ENCODE data around the gene SLC5A6. TPM values are rescaled to one million over a fixed set of nuclear protein-coding genes. Genes with fewer than 3 reads are reported as not detected.

SLC5A6 gene
- total and polyA plus RNA-seq, 2 of the 8 experiments (the other 6 are each of a cell fraction or from before 2014, with no cell fraction given) = 118 to 183 TPM

GRCh38 chr2:27185331-27186026 lies 26.6 kb downstream of the SLC5A6 start:
- Histone ChIP-seq H3K79me2 (ENCODE audit: control insufficient read depth in 1 of 2, insufficient read depth in 2 of 2, low read length in 2 of 2) (no peaks in the 10 kb centered on the region), H3K4me2 (ENCODE audit: insufficient read depth in 1 of 2, low read depth in 2 of 2, low read length in 2 of 2) (no peak overlapping the region), H3K4ac (replicated peaks; ENCODE audit: insufficient read length, low read depth, low read length) (no peak overlapping the region), H2BK5ac (ENCODE audit: low read depth, low read length) (no peak overlapping the region), H3K4me3 (ENCODE audit: extremely low read depth in 1 of 4, insufficient read depth in 2 of 4, low read depth in 3 of 4, low read length in 4 of 4) (no peak overlapping the region), H3K18ac (ENCODE audit: extremely low read depth, low read length) (no peak overlapping the region), H3K9me3 (ENCODE audit: insufficient read depth in 2 of 2, low read depth in 1 of 2, low read length in 1 of 2) (no peaks in the 10 kb centered on the region), H3K79me1 (ENCODE audit: low read depth, low read length) (no peaks in the 10 kb centered on the region), H3K23me2 (ENCODE audit: low read depth, low read length) (no peaks in the 10 kb centered on the region), H2AFZ (ENCODE audit: low read length) (peak overlapping the region; percentile 23; the same call in 1 of the 2 replicates), H4K91ac (replicated peaks; ENCODE audit: insufficient read length, low read length) (no peak overlapping the region), H3K23ac (ENCODE audit: insufficient read length) (no peak overlapping the region), H4K20me1 (replicated peaks in 1 of 2; ENCODE audit: control insufficient read depth in 1 of 2, insufficient read depth in 2 of 2, low read length in 2 of 2) (no peaks in the 10 kb centered on the region), H2BK15ac (ENCODE audit: low read length) (no peak overlapping the region), H3K4me1 (replicated peaks in 1 of 4; ENCODE audit: control insufficient read depth in 3 of 4, insufficient read depth in 4 of 4, low read length in 3 of 4) (no peaks in the 10 kb centered on the region), H3K36me3 (ENCODE audit: control insufficient read depth in 2 of 4, insufficient read depth in 4 of 4, low read length in 3 of 4) (no peaks in the 10 kb centered on the region), H3K9ac (replicated peaks in 1 of 4; ENCODE audit: extremely low read depth in 1 of 4, low read depth in 3 of 4, low read length in 3 of 4) (no peak overlapping the region), H2BK120ac (replicated peaks; ENCODE audit: low read depth, low read length) (no peak overlapping the region), H3K14ac (ENCODE audit: insufficient read length) (no peak overlapping the region), H4K8ac (ENCODE audit: extremely low read depth, insufficient read depth, low read length) (no peak overlapping the region; the same call in 1 of the 2 replicates), H2AK5ac (ENCODE audit: low read depth, low read length) (no peak overlapping the region), H3K27me3 (replicated peaks in 1 of 4; ENCODE audit: control insufficient read depth in 3 of 4, extremely low read depth in 1 of 4, insufficient read depth in 3 of 4, low read length in 3 of 4) (no peaks in the 10 kb centered on the region), H3K27ac (ENCODE audit: low read depth, low read length) (no peak overlapping the region), H2BK12ac (ENCODE audit: low read depth, low read length) (no peak overlapping the region), H3K56ac (replicated peaks; ENCODE audit: insufficient read length, low read depth, low read length) (no peak overlapping the region), H2BK20ac (ENCODE audit: low read length) (no peak overlapping the region), H4K5ac (ENCODE audit: insufficient read length, low read depth, low read length) (no peak overlapping the region)
- TF ChIP-seq SP1 (IDR thresholded peaks at IDR 0.05; ENCODE audit: low read depth, low read length) (no peak), RNF2 (IDR thresholded peaks at IDR 0.05; ENCODE audit: borderline replicate concordance, low read depth, low read length, missing control alignments, poor library complexity, severe bottlenecking) (no peak), PHF8 (conservative IDR thresholded peaks at IDR 0.05; ENCODE audit: low read depth, low read length) (no peak), POU5F1 (IDR thresholded peaks at IDR 0.05; ENCODE audit: low read depth, low read length) (no peak), YY1 (IDR thresholded peaks at IDR 0.05; ENCODE audit: low read depth, low read length) (no peak), POLR2A (IDR thresholded peaks at IDR 0.05; ENCODE audit: control extremely low read depth in 1 of 2, low read depth in 2 of 2, low read length in 2 of 2) (no peak), ASH2L (IDR thresholded peaks at IDR 0.05; ENCODE audit: low read length) (no peak), SIN3A (conservative IDR thresholded peaks at IDR 0.05 in 1 of 2, IDR thresholded peaks at IDR 0.05 in 1 of 2; ENCODE audit: low read depth in 1 of 2, low read length in 2 of 2) (no peak), CEBPB (IDR thresholded peaks at IDR 0.05; ENCODE audit: low read depth, low read length) (no peak), GABPA (IDR thresholded peaks at IDR 0.05; ENCODE audit: borderline replicate concordance, insufficient read depth, low read length) (no peak), SP2 (IDR thresholded peaks at IDR 0.05; ENCODE audit: low read length) (no peak)
- ChIA-PET CTCF (ENCODE audit: partially characterized antibody) (interaction anchor here (0.6 to 5.1 kb wide), 10 partner anchors 9 to 89 kb away, joined by 3 to 38 read pairs (median 4); no protein-coding TSS in a partner anchor), POLR2A (ENCODE audit: partially characterized antibody) (interaction anchor here (1.6 kb wide), 1 partner anchor 28 kb away, joined by 3 read pairs; no protein-coding TSS in a partner anchor)
- 85% methylated on average over 6 of the region's 6 CpGs; no CpG with 5 or more reads in 1 of the 2 experiments for WGBS, 2 experiments (ENCODE audit: extremely low coverage in 1 of 2, insufficient coverage in 1 of 2, insufficient read length in 1 of 2, insufficient replicate concordance in 2 of 2, low coverage in 1 of 2, low lambda C conversion rate in 2 of 2, missing lambda C conversion rate in 1 of 2)
- no peak for DNase-seq (ENCODE audit: low read depth in 1 of 2, low spot score in 2 of 2)
- FAIRE-seq = no peak
